ENCODE data around the gene SLC12A3.
"Not testable (repeated sequence)": the region's sequence is repeated elsewhere in the genome, so short reads cannot be mapped to it uniquely, and the experiment has no call there.

Gene SLC12A3

GRCh38 chr16:56869513-56870275 is 4.7 kb downstream of the SLC12A3 start:
- no peak for FAIRE-seq

- FAIRE-seq, result no peak
Observed at GRCh38 chr16:56870276-56870888, 5.4 kb downstream of the SLC12A3 start.

GRCh38 chr16:56871172-56871593 is 6.2 kb downstream of the SLC12A3 start:
- FAIRE-seq, result no peak

- no peak for FAIRE-seq
Observed at GRCh38 chr16:56872863-56873391, 7.9 kb downstream of the SLC12A3 start.

GRCh38 chr16:56874800-56875199 is 9.8 kb downstream of the SLC12A3 start:
- no peak for FAIRE-seq

GRCh38 chr16:56876048-56876447 is 11.0 kb downstream of the SLC12A3 start:
- no peak for FAIRE-seq

GRCh38 chr16:56877486-56878182 is 12.6 kb downstream of the SLC12A3 start:
- no peak for FAIRE-seq

- no peak for FAIRE-seq
Observed at GRCh38 chr16:56878282-56878854, 13.4 kb downstream of the SLC12A3 start.

- FAIRE-seq, result no peak
Observed at GRCh38 chr16:56879276-56879675, 14.3 kb downstream of the SLC12A3 start.

GRCh38 chr16:56880176-56880575 is 15.2 kb downstream of the SLC12A3 start:
- FAIRE-seq, result no peak

- no peak for FAIRE-seq
Observed at GRCh38 chr16:56880685-56881084, 15.7 kb downstream of the SLC12A3 start.

- no peak for FAIRE-seq
Observed at GRCh38 chr16:56882077-56882800, 17.2 kb downstream of the SLC12A3 start.

GRCh38 chr16:56883586-56883985 is 18.6 kb downstream of the SLC12A3 start:
- no peak for FAIRE-seq

GRCh38 chr16:56884026-56884582 is 19.1 kb downstream of the SLC12A3 start:
- FAIRE-seq, result no peak

GRCh38 chr16:56884929-56885328 is 19.9 kb downstream of the SLC12A3 start:
- not testable (repeated sequence) for FAIRE-seq

GRCh38 chr16:56885446-56886162 is 20.6 kb downstream of the SLC12A3 start:
- no peak for FAIRE-seq

GRCh38 chr16:56886296-56886695 is 21.3 kb downstream of the SLC12A3 start:
- FAIRE-seq, result no peak

GRCh38 chr16:56886826-56887225 is 21.8 kb downstream of the SLC12A3 start:
- no peak for FAIRE-seq

GRCh38 chr16:56888806-56889205 is 23.8 kb downstream of the SLC12A3 start:
- FAIRE-seq, result no peak

- no peak for FAIRE-seq
Observed at GRCh38 chr16:56889206-56889605, 24.2 kb downstream of the SLC12A3 start.

- no peak for FAIRE-seq
Observed at GRCh38 chr16:56891685-56892084, 26.7 kb downstream of the SLC12A3 start.
